ENCODE data around the gene PPP6C. TPM values are rescaled to one million over a fixed set of nuclear protein-coding genes. Genes with fewer than 3 reads are reported as not detected.

PPP6C gene
- total RNA-seq, 1 donor: 40.9 TPM

- H3K4me3 ChIP-seq (ENCODE audit: insufficient read depth, low read length): no peak overlapping the region
- peaks cover 26% of the 10 kb centered on the region for H3K36me3 ChIP-seq (ENCODE audit: insufficient read depth, low read length)
- DNase-seq (ENCODE audit: insufficient read length, low spot score, missing footprints): no peak
- no peaks in the 10 kb centered on the region for H3K27me3 ChIP-seq (ENCODE audit: insufficient read depth, low read length)
- peaks cover 17% of the 10 kb centered on the region for H3K4me1 ChIP-seq (ENCODE audit: insufficient read depth, low read length)
- no peak overlapping the region for H3K27ac ChIP-seq (ENCODE audit: low read depth, low read length)
- H3K4me2 ChIP-seq (ENCODE audit: insufficient read depth, low read length): no peak overlapping the region
- no peak for TF ChIP-seq CTCF (IDR thresholded peaks at IDR 0.05; ENCODE audit: extremely low read depth, low read depth, low read length)
- peaks cover 2% of the 10 kb centered on the region for H3K79me2 ChIP-seq (ENCODE audit: insufficient read depth, low read length)
- H2AFZ ChIP-seq (ENCODE audit: low read length): no peak overlapping the region
- H4K20me1 ChIP-seq (ENCODE audit: insufficient read depth, low read length): peaks cover 3% of the 10 kb centered on the region
- no peaks in the 10 kb centered on the region for H3K9me3 ChIP-seq (ENCODE audit: low read depth, low read length)
These were observed 42.1 kb downstream of the PPP6C start for GRCh38 chr9:125147401-125147951.

- H3K36me3 ChIP-seq (ENCODE audit: insufficient read depth, low read length): peaks cover 22% of the 10 kb centered on the region
- peaks cover 3% of the 10 kb centered on the region for H4K20me1 ChIP-seq (ENCODE audit: insufficient read depth, low read length)
- no peak overlapping the region for H3K4me3 ChIP-seq (ENCODE audit: insufficient read depth, low read length)
- H3K4me2 ChIP-seq (ENCODE audit: insufficient read depth, low read length): peak overlapping the region; percentile 13
- H3K27me3 ChIP-seq (ENCODE audit: insufficient read depth, low read length): no peaks in the 10 kb centered on the region
- no peak overlapping the region for H3K27ac ChIP-seq (ENCODE audit: low read depth, low read length)
- H2AFZ ChIP-seq (ENCODE audit: low read length): no peak overlapping the region
- peaks cover 2% of the 10 kb centered on the region for H3K79me2 ChIP-seq (ENCODE audit: insufficient read depth, low read length)
- no peak for TF ChIP-seq CTCF (IDR thresholded peaks at IDR 0.05; ENCODE audit: extremely low read depth, low read depth, low read length)
- peaks cover 17% of the 10 kb centered on the region for H3K4me1 ChIP-seq (ENCODE audit: insufficient read depth, low read length)
- no peaks in the 10 kb centered on the region for H3K9me3 ChIP-seq (ENCODE audit: low read depth, low read length)
- peak; percentile 50 for DNase-seq (ENCODE audit: insufficient read length, low spot score, missing footprints)
These were observed 43.4 kb downstream of the PPP6C start for GRCh38 chr9:125146247-125146646.

DNA sequence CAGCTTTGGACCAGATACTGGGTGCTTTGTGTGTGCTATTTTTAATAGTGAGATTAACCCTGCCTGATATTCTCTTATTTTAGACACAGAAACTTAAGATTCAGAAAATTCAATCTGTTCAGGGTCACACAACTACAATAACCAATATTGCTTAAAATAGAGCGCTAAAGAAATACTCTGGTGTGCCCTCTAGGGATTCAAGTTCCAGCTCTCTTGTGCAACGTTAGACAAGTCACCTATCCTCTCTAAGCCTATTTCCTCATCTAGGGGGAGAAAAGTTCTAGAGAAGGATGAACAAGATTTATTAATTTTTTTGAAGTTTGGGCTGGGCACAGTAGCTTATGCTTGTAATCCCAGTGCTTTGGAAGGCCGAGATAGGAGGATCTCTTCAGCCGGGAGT lies 44.2 kb downstream of the PPP6C start:
- H3K9me3 ChIP-seq (ENCODE audit: low read depth, low read length): no peaks in the 10 kb centered on the region
- peak; percentile 3 for DNase-seq (ENCODE audit: insufficient read length, low spot score, missing footprints)
- H3K27me3 ChIP-seq (ENCODE audit: insufficient read depth, low read length): no peaks in the 10 kb centered on the region
- no peak overlapping the region for H3K4me3 ChIP-seq (ENCODE audit: insufficient read depth, low read length)
- peaks cover 2% of the 10 kb centered on the region for H3K79me2 ChIP-seq (ENCODE audit: insufficient read depth, low read length)
- no peak overlapping the region for H2AFZ ChIP-seq (ENCODE audit: low read length)
- H3K27ac ChIP-seq (ENCODE audit: low read depth, low read length): no peak overlapping the region
- peaks cover 20% of the 10 kb centered on the region for H3K4me1 ChIP-seq (ENCODE audit: insufficient read depth, low read length)
- peaks cover 13% of the 10 kb centered on the region for H3K36me3 ChIP-seq (ENCODE audit: insufficient read depth, low read length)
- peaks cover 3% of the 10 kb centered on the region for H4K20me1 ChIP-seq (ENCODE audit: insufficient read depth, low read length)
- TF ChIP-seq CTCF (IDR thresholded peaks at IDR 0.05; ENCODE audit: extremely low read depth, low read depth, low read length): no peak
- H3K4me2 ChIP-seq (ENCODE audit: insufficient read depth, low read length): no peak overlapping the region

DNA sequence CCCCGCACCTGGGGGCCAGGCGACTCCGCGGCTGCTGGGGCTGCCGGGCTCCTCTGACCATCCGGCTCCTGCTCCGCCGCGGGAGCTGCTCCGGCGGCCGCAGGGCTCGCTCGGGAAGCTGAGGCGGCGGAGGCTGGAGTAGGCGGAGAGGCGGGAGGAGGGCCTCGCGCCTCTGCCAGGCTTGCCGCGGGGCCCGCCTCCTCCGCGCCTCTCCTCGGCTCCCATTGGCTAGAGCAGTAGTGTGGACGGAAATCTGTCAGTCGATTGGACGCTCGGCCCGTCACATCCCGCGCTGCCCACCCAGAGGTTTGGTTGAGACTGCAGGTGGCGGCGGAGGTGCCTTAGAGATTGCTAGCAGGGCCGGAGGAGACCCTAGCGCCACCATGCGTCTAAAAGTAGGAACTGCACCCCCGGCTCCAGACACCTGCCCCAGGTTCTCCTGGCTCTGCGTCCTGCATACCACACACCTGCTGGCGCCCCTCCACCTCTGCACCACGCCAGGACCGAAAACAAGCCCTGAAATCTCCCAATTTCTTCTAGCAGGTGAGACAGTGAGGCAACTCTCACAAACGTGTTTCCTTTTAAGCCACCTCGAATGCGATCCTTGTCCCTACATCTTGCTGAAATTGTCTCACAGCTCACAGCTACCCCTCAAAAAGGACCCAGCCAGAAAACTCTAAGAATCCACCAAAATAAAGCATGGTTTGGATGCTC lies 46.1 kb downstream of the PPP6C start, which contains the start of gene SCAI:
SCAI (minus strand) TSS at position 152 of the 714 bp plus-strand sequence; CDS start at position 61, 91 bp downstream.
- peak within 1 kb of the TSS; percentile 98 for H3K4me2 ChIP-seq (ENCODE audit: insufficient read depth, low read length)
- H4K20me1 ChIP-seq (ENCODE audit: insufficient read depth, low read length): no peaks in the 10 kb centered on the region
- peak; percentile 99 for DNase-seq (ENCODE audit: insufficient read length, low spot score, missing footprints)
- H2AFZ ChIP-seq (ENCODE audit: low read length): peak within 1 kb of the TSS; percentile 79
- H3K4me3 ChIP-seq (ENCODE audit: insufficient read depth, low read length): peak within 1 kb of the TSS; percentile 77
- no peaks in the 10 kb centered on the region for H3K36me3 ChIP-seq (ENCODE audit: insufficient read depth, low read length)
- no peaks in the 10 kb centered on the region for H3K9me3 ChIP-seq (ENCODE audit: low read depth, low read length)
- H3K4me1 ChIP-seq (ENCODE audit: insufficient read depth, low read length): peaks cover 20% of the 10 kb centered on the region
- peak; percentile 94 for TF ChIP-seq CTCF (IDR thresholded peaks at IDR 0.05; ENCODE audit: extremely low read depth, low read depth, low read length)
- no peak within 1 kb of the TSS for H3K27ac ChIP-seq (ENCODE audit: low read depth, low read length)
- H3K27me3 ChIP-seq (ENCODE audit: insufficient read depth, low read length): no peaks in the 10 kb centered on the region
- H3K79me2 ChIP-seq (ENCODE audit: insufficient read depth, low read length): peaks cover 2% of the 10 kb centered on the region

Measured in osteoblast (primary cell).